GM19043 (cell line): ENCODE data around the gene ZBTB20.
"Not testable (repeated sequence)": the region's sequence is repeated elsewhere in the genome, so short reads cannot be mapped to it uniquely, and the experiment has no call there.

ENCODE experiments used
- ATAC-seq: cut with Tn5 transposase; IDR thresholded peaks from one replicate; pipeline ENCODE4 v1.9.1; 2021; ENCODE audit warnings: low read depth; ENCODE audit not compliant: unreplicated experiment

Gene ZBTB20

GRCh38 chr3:114847564-114847963 is 299.5 kb downstream of the ZBTB20 start:
- no peak for ATAC-seq

GRCh38 chr3:114846779-114847178 is 300.3 kb downstream of the ZBTB20 start:
- ATAC-seq = no peak

GRCh38 chr3:114846252-114846651 is 300.8 kb downstream of the ZBTB20 start:
- ATAC-seq = no peak

GRCh38 chr3:114841515-114841914 is 305.6 kb downstream of the ZBTB20 start:
- no peak for ATAC-seq

- no peak for ATAC-seq
Observed at GRCh38 chr3:114839476-114839875, 307.6 kb downstream of the ZBTB20 start.

GRCh38 chr3:114838025-114838424 is 309.1 kb downstream of the ZBTB20 start:
- no peak for ATAC-seq

- ATAC-seq = no peak
Observed at GRCh38 chr3:114834175-114834940, 312.7 kb downstream of the ZBTB20 start.

- no peak for ATAC-seq
Observed at GRCh38 chr3:114831861-114832260, 315.2 kb downstream of the ZBTB20 start.

- ATAC-seq = no peak
Observed at GRCh38 chr3:114830652-114831051, 316.4 kb downstream of the ZBTB20 start.

- no peak for ATAC-seq
Observed at GRCh38 chr3:114829783-114830182, 317.3 kb downstream of the ZBTB20 start.

GRCh38 chr3:114827495-114827894 is 319.6 kb downstream of the ZBTB20 start:
- ATAC-seq = no peak

GRCh38 chr3:114824014-114824413 is 323.1 kb downstream of the ZBTB20 start:
- no peak for ATAC-seq

- ATAC-seq = no peak
Observed at GRCh38 chr3:114823061-114823460, 324.0 kb downstream of the ZBTB20 start.

GRCh38 chr3:114816052-114816451 is 331.0 kb downstream of the ZBTB20 start:
- ATAC-seq = no peak

GRCh38 chr3:114812541-114813238 is 334.4 kb downstream of the ZBTB20 start:
- not testable (repeated sequence) for ATAC-seq

GRCh38 chr3:114809668-114810413 is 337.2 kb downstream of the ZBTB20 start:
- ATAC-seq = peak; percentile 99

GRCh38 chr3:114804099-114804498 is 343.0 kb downstream of the ZBTB20 start:
- ATAC-seq = no peak

- no peak for ATAC-seq
Observed at GRCh38 chr3:114803042-114803695, 343.9 kb downstream of the ZBTB20 start.

GRCh38 chr3:114800272-114801031 is 346.6 kb downstream of the ZBTB20 start:
- no peak for ATAC-seq

GRCh38 chr3:114799816-114800215 is 347.3 kb downstream of the ZBTB20 start:
- ATAC-seq = no peak
